ENCODE results near the gene FAM181A. TPM values are rescaled to one million over a fixed set of nuclear protein-coding genes. Genes with fewer than 3 reads are reported as not detected.

Gene FAM181A
- polyA plus RNA-seq, result not detected
- long read RNA-seq, donor 1, result 0 reads
- long read RNA-seq, donor 2, result 0 reads
- long read RNA-seq, donor 3, result 0 reads
- long read RNA-seq, donor 4, result 0 reads
- long read RNA-seq, donor 5, result 0 reads
- long read RNA-seq, donor 6, result 0 reads
- long read RNA-seq, donor 7, result 0 reads
- long read RNA-seq, donor 8, result 0 reads
- long read RNA-seq, donor 9, result 0 reads
- long read RNA-seq, donor 10, result 0 reads

- DNase-seq (no peak), FAIRE-seq (no peak)
- Histone ChIP-seq H3K4me1 (ENCODE audit: control insufficient read depth in 3 of 3, insufficient read depth in 2 of 3, low read depth in 1 of 3, low read length in 2 of 3) (no peaks in the 10 kb centered on the region), H3K4me3 (ENCODE audit: low read depth in 1 of 3, low read length in 3 of 3) (no peak within 1 kb of the TSS), H3K9me3 (ENCODE audit: control insufficient read depth in 2 of 2, insufficient read depth in 1 of 2, low read depth in 1 of 2, low read length in 1 of 2) (no peaks in the 10 kb centered on the region), H3K36me3 (ENCODE audit: control insufficient read depth in 3 of 3, insufficient read depth in 2 of 3, low read depth in 1 of 3, low read length in 3 of 3) (no peaks in the 10 kb centered on the region), H3K27me3 (ENCODE audit: control insufficient read depth in 3 of 3, insufficient read depth in 3 of 3, low read length in 3 of 3) (no peaks in the 10 kb centered on the region), H3K27ac (ENCODE audit: low read depth in 1 of 3, low read length in 2 of 3) (no peak within 1 kb of the TSS)
- WGBS, 3 donors, result 73 to 75% (median 73%) methylated on average over 29 to 38 of the region's 38 CpGs
Observed at GRCh38 chr14:93926873-93927799, at the start of gene FAM181A. Gene FAM181A (plus strand): TSS chr14:93927344. CDS start chr14:93928286, 942 bp downstream.

DNA sequence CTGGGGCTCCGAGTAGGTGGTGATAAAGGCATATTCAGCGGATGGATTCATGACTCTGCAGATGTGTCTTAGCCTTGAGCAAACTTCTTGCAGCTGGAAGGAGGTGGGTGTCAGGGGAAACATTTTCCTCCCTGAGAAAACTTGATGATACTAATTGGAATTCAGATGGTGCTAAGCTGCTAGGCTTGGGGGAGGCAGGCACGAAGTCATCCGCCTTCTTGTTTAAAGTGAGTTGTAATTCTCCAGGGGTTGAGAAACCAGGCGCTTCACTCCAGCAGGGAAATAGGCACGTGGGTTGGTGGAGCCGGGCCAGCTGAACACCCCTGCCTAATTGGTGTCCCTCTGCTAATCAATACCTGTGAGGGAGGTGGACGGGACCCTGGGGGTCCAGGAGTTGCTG is 48.9 kb upstream of the FAM181A start:
- H3K9me3 ChIP-seq (ENCODE audit: control insufficient read depth in 2 of 2, insufficient read depth in 1 of 2, low read depth in 1 of 2, low read length in 1 of 2), result peaks cover 0 to 5% of the 10 kb centered on the region in 2 donors
- no peak for FAIRE-seq
- no peaks in the 10 kb centered on the region for H3K4me1 ChIP-seq (ENCODE audit: control insufficient read depth in 3 of 3, insufficient read depth in 2 of 3, low read depth in 1 of 3, low read length in 2 of 3)
- no peak for DNase-seq
- no peak overlapping the region for H3K27ac ChIP-seq (ENCODE audit: low read depth in 1 of 3, low read length in 2 of 3)
- H3K27me3 ChIP-seq (ENCODE audit: control insufficient read depth in 3 of 3, insufficient read depth in 3 of 3, low read length in 3 of 3), result peaks cover 0 to 6% (median 0%) of the 10 kb centered on the region in 3 donors
- H3K4me3 ChIP-seq (ENCODE audit: low read depth in 1 of 3, low read length in 3 of 3), result no peak overlapping the region
- no peaks in the 10 kb centered on the region for H3K36me3 ChIP-seq (ENCODE audit: control insufficient read depth in 3 of 3, insufficient read depth in 2 of 3, low read depth in 1 of 3, low read length in 3 of 3)
- WGBS, 3 donors, result 61 to 70% (median 65%) methylated on average over 8 of the region's 8 CpGs

- Histone ChIP-seq H3K27ac (ENCODE audit: low read depth in 1 of 3, low read length in 2 of 3) (no peak overlapping the region), H3K27me3 (ENCODE audit: control insufficient read depth in 3 of 3, insufficient read depth in 3 of 3, low read length in 3 of 3) (peaks cover 0 to 4% (median 0%) of the 10 kb centered on the region in 3 donors), H3K36me3 (ENCODE audit: control insufficient read depth in 3 of 3, insufficient read depth in 2 of 3, low read depth in 1 of 3, low read length in 3 of 3) (no peaks in the 10 kb centered on the region), H3K9me3 (ENCODE audit: control insufficient read depth in 2 of 2, insufficient read depth in 1 of 2, low read depth in 1 of 2, low read length in 1 of 2) (peaks cover 0 to 5% of the 10 kb centered on the region in 2 donors), H3K4me3 (ENCODE audit: low read depth in 1 of 3, low read length in 3 of 3) (no peak overlapping the region), H3K4me1 (ENCODE audit: control insufficient read depth in 3 of 3, insufficient read depth in 2 of 3, low read depth in 1 of 3, low read length in 2 of 3) (no peaks in the 10 kb centered on the region)
- FAIRE-seq, result no peak
- 76 to 87% (median 80%) methylated on average over 5 of the region's 5 CpGs for WGBS, 3 donors
- no peak for DNase-seq
Observed at GRCh38 chr14:93878871-93879270, 48.3 kb upstream of the FAM181A start.

DNA sequence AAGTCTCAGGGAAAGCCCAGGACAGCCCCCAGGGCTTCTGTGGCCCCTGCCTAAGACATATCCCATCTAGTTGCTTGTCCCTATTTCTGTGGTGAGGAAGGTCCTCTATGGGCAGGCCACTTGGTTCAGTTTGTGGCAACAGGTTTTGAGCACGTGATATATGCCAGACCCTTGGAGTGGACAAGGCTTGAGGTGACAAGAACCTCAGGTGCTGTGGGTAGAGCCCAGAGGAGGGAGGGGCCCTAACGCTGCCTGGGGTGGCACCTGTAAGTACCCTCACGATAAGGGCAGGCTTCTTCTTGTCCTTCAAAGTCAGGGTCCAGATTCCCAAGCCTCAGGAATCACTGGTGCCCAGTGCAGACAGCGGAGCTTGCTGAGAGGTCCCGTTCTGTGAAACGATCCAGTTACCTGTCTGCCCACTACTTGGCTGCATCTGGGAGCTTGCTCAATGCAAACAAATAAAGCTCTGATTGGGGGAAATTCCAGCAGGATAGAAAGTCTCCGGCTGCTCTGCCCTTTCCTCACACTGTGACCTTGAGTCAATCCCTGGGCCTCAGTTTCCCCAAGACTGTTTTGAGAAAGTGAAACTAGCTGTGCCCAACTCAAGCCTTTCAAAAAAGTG is 47.7 kb upstream of the FAM181A start:
- Histone ChIP-seq H3K9me3 (ENCODE audit: control insufficient read depth in 2 of 2, insufficient read depth in 1 of 2, low read depth in 1 of 2, low read length in 1 of 2) (peaks cover 0 to 4% of the 10 kb centered on the region in 2 donors), H3K4me3 (ENCODE audit: low read depth in 1 of 3, low read length in 3 of 3) (no peak overlapping the region), H3K27me3 (ENCODE audit: control insufficient read depth in 3 of 3, insufficient read depth in 3 of 3, low read length in 3 of 3) (peaks cover 0 to 4% (median 0%) of the 10 kb centered on the region in 3 donors), H3K36me3 (ENCODE audit: control insufficient read depth in 3 of 3, insufficient read depth in 2 of 3, low read depth in 1 of 3, low read length in 3 of 3) (no peaks in the 10 kb centered on the region), H3K4me1 (ENCODE audit: control insufficient read depth in 3 of 3, insufficient read depth in 2 of 3, low read depth in 1 of 3, low read length in 2 of 3) (no peaks in the 10 kb centered on the region), H3K27ac (ENCODE audit: low read depth in 1 of 3, low read length in 2 of 3) (no peak overlapping the region)
- DNase-seq (no peak), FAIRE-seq (no peak)
- 28 to 45% (median 35%) methylated on average over 7 of the region's 7 CpGs for WGBS, 3 donors

DNA sequence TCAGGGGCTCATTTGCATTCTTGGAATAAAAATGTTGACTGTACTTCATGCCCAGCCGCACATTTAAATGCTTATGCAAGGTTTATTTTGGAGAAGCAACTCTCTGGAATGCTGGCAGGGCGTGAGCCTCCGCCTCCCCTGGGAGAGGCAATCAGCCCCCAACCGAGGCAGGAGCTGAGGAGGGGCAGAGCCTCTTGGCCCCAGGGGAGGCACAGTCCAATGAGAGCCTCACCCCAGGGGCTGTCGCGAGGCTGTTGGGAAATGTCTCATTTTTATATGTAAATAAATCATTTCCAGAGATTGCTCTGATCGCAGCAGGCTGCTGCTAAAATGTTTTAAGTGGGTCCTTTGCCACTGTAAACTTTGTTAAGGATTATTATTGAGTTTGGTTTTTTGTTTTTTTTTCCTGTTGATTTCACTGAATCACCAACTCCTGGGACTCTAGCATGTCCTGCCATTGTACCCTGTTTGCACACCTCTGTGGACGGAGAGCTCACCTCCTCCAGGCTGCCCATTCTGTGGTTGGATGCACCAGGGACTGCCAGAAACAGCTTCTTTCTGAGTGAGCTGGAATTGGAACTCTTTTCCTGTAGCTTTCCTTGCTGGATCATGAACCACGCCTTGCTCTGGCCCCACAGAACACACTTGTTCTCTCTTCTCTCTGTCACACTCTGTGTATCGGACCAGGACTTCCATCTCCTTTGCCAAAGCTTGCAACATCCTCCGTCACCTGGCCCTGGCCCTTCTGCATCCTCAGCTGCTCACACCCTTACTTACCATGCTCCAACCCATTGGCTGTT is 46.9 kb upstream of the FAM181A start:
- Histone ChIP-seq H3K36me3 (ENCODE audit: control insufficient read depth in 3 of 3, insufficient read depth in 2 of 3, low read depth in 1 of 3, low read length in 3 of 3) (no peaks in the 10 kb centered on the region), H3K27ac (ENCODE audit: low read depth in 1 of 3, low read length in 2 of 3) (no peak overlapping the region), H3K4me1 (ENCODE audit: control insufficient read depth in 3 of 3, insufficient read depth in 2 of 3, low read depth in 1 of 3, low read length in 2 of 3) (no peaks in the 10 kb centered on the region), H3K27me3 (ENCODE audit: control insufficient read depth in 3 of 3, insufficient read depth in 3 of 3, low read length in 3 of 3) (peaks cover 0 to 4% (median 0%) of the 10 kb centered on the region in 3 donors), H3K4me3 (ENCODE audit: low read depth in 1 of 3, low read length in 3 of 3) (no peak overlapping the region), H3K9me3 (ENCODE audit: control insufficient read depth in 2 of 2, insufficient read depth in 1 of 2, low read depth in 1 of 2, low read length in 1 of 2) (no peaks in the 10 kb centered on the region)
- FAIRE-seq, result no peak
- DNase-seq, result no peak
- WGBS, 3 donors, result 36 to 43% (median 41%) methylated on average over 11 of the region's 11 CpGs

DNA sequence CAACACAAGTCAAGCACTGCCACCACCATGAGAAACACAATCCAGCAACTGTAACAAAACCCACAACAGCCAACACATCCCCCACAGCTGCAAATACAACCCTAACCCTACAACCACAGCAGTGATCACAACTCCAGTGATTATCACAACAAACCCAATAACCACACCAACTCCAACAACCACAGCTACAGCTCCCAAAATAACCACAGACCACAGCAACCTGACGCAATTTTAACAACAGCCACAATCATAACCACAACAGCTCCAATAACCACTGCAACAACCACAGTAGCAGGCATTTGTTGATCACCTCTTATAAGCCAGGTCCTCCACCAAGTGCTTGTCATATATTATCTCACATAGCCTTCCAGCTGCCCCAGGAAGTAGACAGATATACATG is 42.2 kb upstream of the FAM181A start:
- Histone ChIP-seq H3K27ac (ENCODE audit: low read depth in 1 of 3, low read length in 2 of 3) (no peak overlapping the region), H3K27me3 (ENCODE audit: control insufficient read depth in 3 of 3, insufficient read depth in 3 of 3, low read length in 3 of 3) (peaks cover 0 to 4% (median 2%) of the 10 kb centered on the region in 3 donors), H3K4me3 (ENCODE audit: low read depth in 1 of 3, low read length in 3 of 3) (no peak overlapping the region), H3K36me3 (ENCODE audit: control insufficient read depth in 3 of 3, insufficient read depth in 2 of 3, low read depth in 1 of 3, low read length in 3 of 3) (no peaks in the 10 kb centered on the region), H3K4me1 (ENCODE audit: control insufficient read depth in 3 of 3, insufficient read depth in 2 of 3, low read depth in 1 of 3, low read length in 2 of 3) (no peaks in the 10 kb centered on the region), H3K9me3 (ENCODE audit: control insufficient read depth in 2 of 2, insufficient read depth in 1 of 2, low read depth in 1 of 2, low read length in 1 of 2) (no peaks in the 10 kb centered on the region)
- no peak for FAIRE-seq
- no peak for DNase-seq
- WGBS, 3 donors, result 64 to 81% (median 80%) methylated on average over 1 of the region's 1 CpG

- H3K4me1 ChIP-seq (ENCODE audit: control insufficient read depth in 3 of 3, insufficient read depth in 2 of 3, low read depth in 1 of 3, low read length in 2 of 3), result peaks cover 0 to 4% (median 0%) of the 10 kb centered on the region in 3 donors
- 43 to 64% (median 61%) methylated on average over 12 of the region's 12 CpGs for WGBS, 3 donors
- H3K4me3 ChIP-seq (ENCODE audit: low read depth in 1 of 3, low read length in 3 of 3), result no peak overlapping the region
- H3K9me3 ChIP-seq (ENCODE audit: control insufficient read depth in 2 of 2, insufficient read depth in 1 of 2, low read depth in 1 of 2, low read length in 1 of 2), result no peaks in the 10 kb centered on the region
- H3K36me3 ChIP-seq (ENCODE audit: control insufficient read depth in 3 of 3, insufficient read depth in 2 of 3, low read depth in 1 of 3, low read length in 3 of 3), result no peaks in the 10 kb centered on the region
- FAIRE-seq (no peak), DNase-seq (no peak)
- H3K27me3 ChIP-seq (ENCODE audit: control insufficient read depth in 3 of 3, insufficient read depth in 3 of 3, low read length in 3 of 3), result peaks cover 0 to 2% (median 0%) of the 10 kb centered on the region in 3 donors
- no peak overlapping the region for H3K27ac ChIP-seq (ENCODE audit: low read depth in 1 of 3, low read length in 2 of 3)
Observed at GRCh38 chr14:93888995-93889394, 38.1 kb upstream of the FAM181A start.

All from small intestine (tissue), 16 donors.